KG1 (cell line): ENCODE results near the gene B3GAT3.
"Not testable (repeated sequence)": the region's sequence is repeated elsewhere in the genome, so short reads cannot be mapped to it uniquely, and the experiment has no call there.

Source experiments
- DNase-seq: peaks from one replicate; lab custom pipeline; 2025; lab: John Stamatoyannopoulos, UW

B3GAT3 gene

DNA sequence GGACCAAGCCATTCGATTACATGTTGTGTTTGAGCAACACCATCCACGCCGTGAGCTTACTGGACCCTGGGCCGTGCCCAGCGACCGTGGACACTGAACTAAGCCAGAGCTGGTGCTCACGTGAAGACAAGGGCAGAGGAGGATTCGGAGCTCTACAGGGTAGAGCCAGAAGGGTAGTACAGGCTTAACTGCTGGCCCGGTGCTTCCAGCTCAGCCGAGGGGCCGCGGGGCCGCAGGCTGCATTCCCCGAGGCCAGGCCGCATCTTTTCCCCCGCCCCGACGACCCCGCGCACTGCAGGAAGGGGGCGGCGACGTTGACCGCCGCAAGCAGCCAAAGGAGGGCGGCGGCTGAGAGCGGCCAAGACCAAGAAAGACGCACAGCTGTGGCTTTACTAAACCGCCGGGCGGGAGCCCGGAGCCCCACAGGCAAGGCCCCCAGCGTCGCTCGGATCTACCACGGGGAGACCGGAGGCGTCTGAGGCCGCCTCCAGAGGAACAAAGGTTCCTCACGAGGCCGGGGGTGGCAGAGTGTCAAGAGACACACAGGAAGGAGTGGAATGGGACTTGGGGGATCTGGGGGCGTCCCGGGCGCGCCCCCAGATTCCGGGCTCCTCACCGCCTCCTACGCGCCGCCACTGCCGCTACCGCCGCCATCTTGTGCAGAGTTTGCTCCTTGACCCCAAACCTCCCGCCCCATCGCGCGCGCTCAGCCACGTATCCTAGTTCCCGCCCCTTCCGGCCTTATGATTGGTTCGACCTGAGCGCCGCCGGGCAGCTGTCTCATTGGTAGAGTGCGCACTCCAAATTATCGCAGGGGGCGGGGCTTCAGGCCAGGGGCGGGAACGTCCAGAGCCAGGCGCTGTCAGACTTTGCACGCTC is 24.4 kb upstream of the B3GAT3 start, which contains the start of gene GANAB:
Gene GANAB (minus strand): TSS at position 668 of the 879 bp plus-strand sequence. CDS start 14 bp downstream, at position 654.
- peak; percentile 100 for DNase-seq

GRCh38 chr11:62645671-62645945 is 23.8 kb upstream of the B3GAT3 start:
- no peak for DNase-seq

DNA sequence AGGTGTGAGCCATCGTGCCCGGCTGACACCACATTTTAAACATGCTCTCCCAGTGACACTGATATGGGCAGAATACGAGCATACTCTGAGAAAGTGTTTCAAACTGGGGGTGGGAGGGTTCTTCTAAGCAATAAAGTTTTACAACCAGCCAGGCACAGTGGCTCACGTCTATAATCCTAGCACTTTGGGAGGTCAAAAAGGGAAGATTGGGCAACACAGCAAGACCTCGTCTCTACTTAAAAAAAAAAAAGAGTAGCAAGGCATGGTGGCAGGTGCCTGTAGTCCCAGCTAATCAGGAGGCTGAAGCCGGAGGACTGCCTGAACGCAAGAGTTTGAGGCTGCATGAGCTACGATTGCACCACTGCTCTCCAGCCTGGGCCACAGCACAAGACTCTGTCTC is 22.4 kb upstream of the B3GAT3 start:
- no peak for DNase-seq

DNA sequence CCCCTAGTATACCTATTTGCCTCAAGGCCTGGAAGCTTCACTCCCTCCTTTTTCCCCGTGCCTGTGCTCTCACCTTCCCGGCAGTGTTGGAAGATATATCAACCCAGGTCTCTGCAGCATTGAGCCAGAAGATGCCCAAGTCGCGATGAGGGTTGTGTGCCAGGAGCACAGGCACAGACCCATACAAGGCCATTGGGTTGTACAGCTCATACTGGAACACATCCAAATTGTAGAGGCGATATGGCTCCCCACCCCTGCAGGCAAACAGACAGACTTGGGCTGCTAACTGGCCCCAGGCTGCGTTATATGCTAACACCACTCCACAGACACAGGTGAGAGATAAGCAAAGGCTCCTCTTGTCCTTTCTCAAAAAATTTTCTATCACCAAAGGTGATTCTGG is 10.7 kb upstream of the B3GAT3 start:
- no peak for DNase-seq

DNA sequence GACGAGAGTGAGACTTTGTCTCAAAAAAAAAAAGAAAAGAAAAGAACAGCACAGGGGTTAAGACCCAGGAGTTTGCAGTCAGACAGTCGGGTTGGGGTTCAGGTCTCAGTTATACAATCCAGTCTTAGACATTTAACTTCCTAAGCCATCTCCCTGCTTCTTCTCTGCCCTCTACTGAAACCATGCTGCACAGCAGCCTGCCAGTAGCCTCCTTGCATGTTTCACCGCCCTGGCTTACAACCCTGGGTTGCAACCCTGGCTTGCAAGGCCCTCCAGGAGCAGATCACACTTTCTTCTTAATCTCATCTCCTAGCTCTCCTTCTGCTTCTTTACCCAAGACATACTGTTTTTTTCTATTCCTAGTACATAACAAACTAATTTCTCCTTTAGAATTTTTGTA is 5.9 kb upstream of the B3GAT3 start:
- no peak for DNase-seq

DNA sequence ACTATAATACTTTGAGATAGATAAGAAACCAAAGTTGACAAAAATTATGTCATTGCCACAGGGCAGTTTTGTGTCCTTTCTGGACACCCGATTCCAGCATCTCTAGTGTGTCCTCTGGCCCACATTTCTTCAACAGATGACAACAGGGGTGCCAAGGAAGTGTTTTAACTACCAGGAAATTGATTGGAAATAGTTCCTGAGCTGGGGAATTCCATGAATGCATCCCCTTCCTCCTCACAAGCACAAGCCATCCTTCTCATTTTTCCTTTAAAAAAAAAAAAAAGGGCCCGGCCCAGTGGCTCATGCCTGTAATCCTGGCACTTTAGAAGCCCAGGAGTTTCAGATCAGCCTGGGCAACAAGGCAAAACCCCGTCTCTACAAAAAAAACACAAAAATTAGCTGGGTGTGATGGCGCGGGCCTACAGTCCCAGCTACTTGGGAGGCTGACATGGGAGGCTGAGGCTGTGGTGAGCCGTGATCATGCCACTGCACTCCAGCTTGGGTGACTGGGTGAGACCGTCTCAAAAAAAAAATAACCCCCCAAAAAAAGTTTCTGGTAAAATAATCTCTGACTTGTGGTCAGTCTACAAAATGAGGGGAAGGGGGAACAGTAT is 797 bp upstream of the B3GAT3 start:
- no peak for DNase-seq

GRCh38 chr11:62621027-62621566 is 689 bp downstream of the B3GAT3 start:
- no peak for DNase-seq

DNA sequence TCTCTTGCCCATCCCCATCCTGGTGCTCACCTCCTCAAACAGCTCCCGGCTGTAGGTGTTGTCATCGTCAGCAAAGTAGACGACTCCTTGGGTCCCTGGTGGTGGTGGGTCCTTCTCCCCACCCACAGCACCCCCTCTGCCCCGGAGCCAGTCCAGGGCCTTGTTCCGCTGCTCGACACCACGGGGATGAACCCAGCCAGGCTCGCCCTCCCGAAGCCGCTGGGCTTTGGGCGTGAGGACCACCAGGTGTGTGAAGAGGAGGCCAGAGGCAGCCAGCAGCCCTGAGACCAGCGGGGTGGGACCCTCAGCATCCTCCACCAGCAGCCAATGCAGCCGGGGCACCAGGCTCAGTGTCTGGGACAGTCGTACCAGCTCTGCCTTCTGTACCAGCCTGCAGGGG is 4.8 kb downstream of the B3GAT3 start:
- DNase-seq, result not testable (repeated sequence)

- DNase-seq, result no peak
Observed at GRCh38 chr11:62615521-62615920, 6.3 kb downstream of the B3GAT3 start.

DNA sequence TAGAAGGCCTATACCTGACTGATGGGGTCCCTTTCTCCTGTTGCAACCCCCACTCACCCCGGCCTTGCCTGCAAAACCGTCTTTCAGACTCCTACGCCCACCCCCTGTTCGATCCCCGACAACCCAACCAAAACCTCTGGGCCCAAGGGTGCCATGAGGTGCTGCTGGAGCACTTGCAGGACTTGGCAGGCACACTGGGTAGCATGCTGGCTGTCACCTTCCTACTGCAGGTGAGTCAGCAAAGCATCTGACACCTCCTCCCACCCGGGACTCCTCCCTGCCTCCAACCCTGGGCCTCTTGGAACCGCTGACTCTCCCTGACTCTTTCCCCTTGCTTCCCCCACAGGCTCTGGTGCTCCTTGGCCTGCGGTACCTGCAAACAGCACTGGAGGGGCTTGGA is 7.5 kb downstream of the B3GAT3 start:
- DNase-seq, result no peak

GRCh38 chr11:62613291-62613778 is 8.5 kb downstream of the B3GAT3 start:
- DNase-seq, result no peak

DNA sequence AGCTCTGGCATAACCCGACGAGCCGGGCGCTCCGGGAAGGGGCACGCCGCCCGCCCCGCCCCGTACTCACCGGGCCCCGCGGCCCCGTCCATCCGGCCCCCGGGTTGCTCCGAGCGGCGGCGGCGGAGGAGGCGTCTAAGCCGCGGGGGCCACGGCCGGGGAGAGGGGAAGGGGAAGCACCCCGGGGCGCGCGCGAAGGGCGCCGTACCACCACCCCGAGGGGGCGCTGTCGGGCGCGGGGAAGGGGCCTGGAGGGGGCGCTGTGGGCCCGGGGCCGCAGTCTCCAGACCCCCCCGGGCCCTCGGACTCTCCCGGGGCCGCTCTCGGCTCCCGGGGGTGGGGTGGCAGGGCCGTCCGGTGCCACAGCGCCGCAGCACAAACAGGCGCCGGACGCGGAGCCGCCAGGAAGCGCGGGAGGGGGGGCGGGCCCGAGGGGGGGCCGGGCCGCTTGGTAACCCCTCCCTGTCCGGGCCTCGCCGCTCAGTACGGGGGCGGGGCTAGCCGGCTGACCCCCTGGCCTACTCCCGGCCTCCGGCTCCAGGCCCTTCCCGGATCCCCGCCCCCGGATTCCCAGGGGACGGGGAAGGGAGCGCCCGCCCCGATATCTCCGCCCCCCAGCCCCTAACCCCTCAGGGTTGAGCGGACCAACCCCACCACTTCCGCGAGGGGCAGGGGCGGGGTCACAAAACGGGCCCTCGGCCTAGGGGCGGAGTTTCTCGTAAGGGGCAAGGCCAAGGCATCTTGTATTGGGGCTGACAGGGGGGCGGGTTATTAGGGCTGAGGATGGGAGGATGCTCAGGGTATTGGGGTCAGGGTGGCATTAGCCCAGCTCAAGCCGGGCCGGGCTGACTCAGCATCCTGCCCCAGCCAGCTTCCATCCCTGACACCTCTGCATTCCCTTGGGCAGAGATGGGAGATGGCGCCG is 9.2 kb downstream of the B3GAT3 start, which contains the start of the genes EML3 and ROM1:
Gene EML3 (minus strand): TSS at position 410 of the 925 bp plus-strand sequence. CDS start 318 bp downstream, at position 92.
Gene ROM1 (plus strand): TSS at position 892 of the 925 bp plus-strand sequence. CDS start 25 bp downstream, at position 917.
- peak; percentile 87 for DNase-seq

DNA sequence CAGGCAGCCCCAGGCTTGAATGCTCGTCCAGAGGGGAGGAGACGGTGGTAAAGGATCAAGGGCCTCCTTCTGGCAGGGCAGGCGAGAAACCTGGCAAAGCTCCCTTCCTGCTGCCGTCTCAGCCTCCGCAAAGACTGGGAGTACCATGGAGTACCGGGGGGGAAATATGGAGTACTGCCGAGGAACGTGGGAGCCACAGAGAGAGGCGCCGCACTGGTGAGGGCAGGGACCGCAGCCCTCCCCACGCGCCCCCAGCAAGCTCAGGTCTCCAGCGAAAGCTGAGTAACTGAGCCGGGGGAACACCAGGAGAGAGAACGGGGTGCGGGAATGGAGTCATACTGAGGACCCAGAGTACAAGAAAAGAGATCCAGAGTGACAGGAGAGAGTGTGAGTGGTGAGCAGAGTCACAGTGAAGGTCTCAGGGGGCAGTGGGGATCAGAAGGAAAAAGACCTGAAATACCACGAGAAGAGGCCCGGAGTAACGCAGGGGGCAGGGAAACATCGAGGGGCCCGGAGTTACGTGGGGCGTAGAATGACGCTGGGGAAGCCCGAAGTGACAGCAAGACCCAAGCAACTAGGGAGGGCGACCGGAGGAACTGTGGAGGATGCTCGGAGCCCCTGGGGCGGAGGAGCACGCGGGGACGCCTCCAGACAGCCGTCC is 10.0 kb downstream of the B3GAT3 start:
- peak; percentile 78 for DNase-seq

DNA sequence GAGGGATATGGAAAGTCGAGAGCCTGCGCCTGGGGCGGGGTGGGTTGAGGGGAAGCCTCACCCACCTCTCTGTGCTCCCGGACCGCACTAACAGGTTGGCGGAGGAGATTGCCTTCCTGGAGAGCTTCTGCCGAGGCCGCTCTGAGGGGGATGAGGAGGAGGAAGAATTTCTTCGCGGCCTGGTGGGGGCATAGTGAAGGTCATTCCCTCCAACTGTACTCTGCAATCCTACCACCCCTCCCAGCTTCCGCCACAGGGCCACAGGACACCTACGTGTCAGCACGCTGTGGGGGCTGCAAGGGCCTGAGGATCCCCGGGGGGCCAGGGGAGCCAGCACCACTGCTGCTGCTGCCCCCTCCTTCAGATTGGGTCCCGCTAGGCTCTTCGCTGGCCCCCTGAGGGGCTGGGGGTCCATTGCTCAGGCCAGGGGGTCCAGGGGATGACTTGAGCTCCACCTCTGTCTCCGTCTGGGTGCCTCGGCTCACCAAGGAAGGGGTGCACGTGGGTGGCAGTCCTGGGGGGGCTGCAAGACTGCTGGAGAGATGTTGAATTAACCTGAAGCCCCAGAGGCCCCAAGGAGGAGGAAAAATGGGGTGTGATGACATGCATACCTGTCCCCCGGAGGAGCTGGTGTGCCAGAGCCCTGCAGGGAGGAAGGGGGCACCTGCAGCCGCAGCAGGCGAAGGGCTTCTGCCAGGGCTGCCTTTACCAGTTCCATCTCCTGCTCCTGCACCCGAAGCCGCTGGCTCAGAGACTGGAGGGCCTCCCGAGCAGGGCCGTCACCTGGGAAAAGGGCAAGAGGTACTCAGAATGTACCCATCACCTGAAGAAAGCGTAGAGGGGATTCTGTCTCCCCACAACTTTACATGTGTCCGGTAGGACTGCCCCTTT is 10.7 kb downstream of the B3GAT3 start:
- DNase-seq, result no peak

GRCh38 chr11:62610403-62610802 is 11.4 kb downstream of the B3GAT3 start:
- no peak for DNase-seq

- no peak for DNase-seq
Observed at GRCh38 chr11:62608776-62609175, 13.0 kb downstream of the B3GAT3 start.

DNA sequence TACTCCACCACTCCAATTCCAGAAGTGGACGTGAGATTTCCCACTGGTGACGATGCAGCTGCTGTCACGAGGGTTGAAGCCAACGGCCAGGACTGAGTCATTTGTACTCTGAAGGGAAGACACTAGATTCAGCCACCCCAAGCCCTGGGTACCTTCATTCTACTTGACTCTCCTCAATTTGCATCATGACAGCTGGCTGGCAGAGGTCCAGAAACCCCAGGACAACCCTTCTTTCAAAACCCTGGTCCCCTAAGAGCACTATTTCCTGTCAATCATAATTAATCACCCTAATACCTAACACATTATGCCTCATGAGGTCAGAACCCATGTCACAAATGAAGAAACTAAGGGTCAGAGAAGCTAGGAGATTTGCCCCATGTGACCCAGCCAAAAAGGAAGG is 14.1 kb downstream of the B3GAT3 start:
- DNase-seq, result no peak

DNA sequence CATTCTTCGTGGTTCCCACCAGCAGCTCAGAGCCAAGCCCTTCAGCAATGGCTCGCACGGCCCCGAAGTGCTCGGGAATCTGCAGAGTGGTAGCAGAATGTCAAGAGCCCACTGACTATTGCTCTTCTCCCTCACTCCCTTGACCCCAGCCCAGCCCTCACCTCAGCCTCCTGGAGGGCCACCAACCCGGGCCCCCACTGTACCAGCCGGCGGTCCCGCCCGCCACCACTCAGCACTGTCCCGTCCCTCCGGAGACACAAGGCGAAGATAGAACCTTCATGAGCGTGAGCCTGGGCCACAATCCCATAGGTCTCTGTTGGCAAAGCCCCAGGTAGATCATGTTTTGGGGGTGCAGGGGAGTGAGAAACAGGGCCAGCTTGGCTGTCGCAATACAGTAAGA is 15.9 kb downstream of the B3GAT3 start:
- DNase-seq, result no peak

DNA sequence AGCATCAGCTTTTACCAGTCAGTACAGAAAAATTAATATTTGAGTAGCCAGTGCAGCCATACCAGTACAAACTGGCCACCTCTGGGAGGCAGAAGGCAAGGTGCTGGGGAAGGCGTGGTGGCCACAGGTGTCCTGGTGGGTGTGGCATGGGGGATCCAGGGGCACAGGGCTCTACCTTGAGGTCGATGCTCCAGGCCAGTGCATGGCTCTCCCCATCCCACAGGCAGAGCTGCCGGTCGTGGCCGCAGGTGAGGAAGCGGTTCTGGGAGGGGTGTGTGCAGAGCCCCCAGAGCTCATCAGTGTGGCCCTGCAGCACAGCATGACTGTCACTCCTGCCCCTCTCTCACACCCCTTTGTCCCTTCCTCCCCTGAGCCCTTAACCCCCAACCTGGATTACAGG is 16.3 kb downstream of the B3GAT3 start:
- DNase-seq, result no peak

GRCh38 chr11:62604460-62605120 is 17.2 kb downstream of the B3GAT3 start:
- DNase-seq, result no peak
